PC-3 (cell line): Measurements from ENCODE around the gene PSD. TPM values are rescaled to one million over a fixed set of nuclear protein-coding genes. Genes with fewer than 3 reads are reported as not detected.

Experiments used
- ATAC-seq: fragments of 200-7000 bp; cut with Tn5 transposase; 2 replicates; pipeline ENCODE4 v1.9.1; 2020; ENCODE audit warnings: mild to moderate bottlenecking, moderate library complexity
- BruUV-seq: library from RNA; stranded (reverse); fragments of 400-500 nt; replicated peaks from 2 replicates; lab custom pipeline; 2021; lab: Mats Ljungman, UMichigan
- CTCF ChIA-PET: fragments of 300-600 bp; sonication (Branson Sonifier 250); formaldehyde crosslinking; loops from one replicate; lab custom pipeline; 2022; ENCODE audit warnings: antibody characterized with exemption; lab: Charles Lee
- POLR2A ChIA-PET: fragments of 300-600 bp; sonication (Branson Sonifier 250); formaldehyde crosslinking; loops from one replicate; lab custom pipeline; 2022; ENCODE audit warnings: antibody characterized with exemption; ENCODE audit not compliant: unreplicated experiment; lab: Charles Lee
- DNase-seq: peaks from one replicate; pipeline ENCODE4 v3.0.0-alpha.2; 2015
- H2AFZ ChIP-seq: fragments of 300-600 bp; sonication (generic); 2 replicates; pipeline ENCODE4 v1.6.0; 2016; ENCODE audit warnings: antibody characterized with exemption, low read length
- H3F3A ChIP-seq: fragments of 300-600 bp; sonication (generic); one replicate; pipeline ENCODE4 v1.6.0; 2017; ENCODE audit warnings: antibody characterized with exemption, low read length, control low read depth, mild to moderate bottlenecking; ENCODE audit not compliant: unreplicated experiment
- H3K27ac ChIP-seq: fragments of 300-600 bp; sonication (generic); 2 replicates; pipeline ENCODE4 v1.5.1; 2016; ENCODE audit warnings: mild to moderate bottlenecking, low read length
- H3K27me3 ChIP-seq: fragments of 300-600 bp; sonication (generic); 2 replicates; pipeline ENCODE4 v1.6.1; 2016; ENCODE audit warnings: low read length, mixed read lengths
- H3K36me3 ChIP-seq: fragments of 300-600 bp; sonication (generic); 2 replicates; pipeline ENCODE4 v1.6.1; 2016; ENCODE audit warnings: low read depth, mixed run types, low read length, mixed read lengths
- H3K4me1 ChIP-seq: fragments of 300-600 bp; sonication (generic); 2 replicates; pipeline ENCODE4 v1.5.1; 2016; ENCODE audit warnings: low read length; ENCODE audit not compliant: insufficient read depth
- H3K4me2 ChIP-seq: fragments of 300-600 bp; sonication (generic); 2 replicates; pipeline ENCODE4 v1.6.0; 2016; ENCODE audit warnings: low read length
- H3K4me3 ChIP-seq: fragments of 300-600 bp; sonication (generic); 2 replicates; pipeline ENCODE4 v1.5.1; 2016; ENCODE audit warnings: mild to moderate bottlenecking, low read length, mixed read lengths
- H3K79me2 ChIP-seq: fragments of 300-600 bp; sonication (generic); 2 replicates; pipeline ENCODE4 v1.6.1; 2017; ENCODE audit warnings: low read length, mixed read lengths
- H3K9ac ChIP-seq: fragments of 300-600 bp; sonication (generic); 2 replicates; pipeline ENCODE4 v1.6.0; 2016; ENCODE audit warnings: mild to moderate bottlenecking, low read length
- H3K9me2 ChIP-seq: fragments of 300-600 bp; sonication (generic); replicated peaks from 2 replicates; pipeline ENCODE4 v1.6.1; 2016; ENCODE audit warnings: mixed run types, low read length, mixed read lengths
- H3K9me3 ChIP-seq: fragments of 300-600 bp; sonication (generic); 2 replicates; pipeline ENCODE4 v1.6.1; 2016; ENCODE audit warnings: low read length, mixed read lengths
- H4K20me1 ChIP-seq: fragments of 300-600 bp; sonication (generic); 2 replicates; pipeline ENCODE4 v1.6.1; 2016; ENCODE audit warnings: low read length, mixed read lengths
- CTCF ChIP-seq: fragments of 300-600 bp; sonication (generic); conservative IDR thresholded peaks from 2 replicates; pipeline ENCODE4 v1.5.1; 2017; ENCODE audit warnings: antibody characterized with exemption, low read depth, mild to moderate bottlenecking, low read length
- EZH2 ChIP-seq: fragments of 300-600 bp; sonication (generic); IDR thresholded peaks from one replicate; pipeline ENCODE4 v1.6.1; 2017; ENCODE audit warnings: antibody characterized with exemption, mild to moderate bottlenecking, low read length; ENCODE audit not compliant: unreplicated experiment
- EZH2phosphoT487 ChIP-seq: fragments of 300-600 bp; sonication (generic); IDR thresholded peaks from 2 replicates; pipeline ENCODE4 v1.6.1; 2018; ENCODE audit warnings: mild to moderate bottlenecking, antibody characterized with exemption, low read length, borderline replicate concordance
- intact Hi-C: fragments of 100-400 bp; cut with micrococcal nuclease; formaldehyde crosslinking; loops from 2 replicates; pipeline ENCODE4 v1.9.0; 2023
- total RNA-seq: library from RNA; depleted of rRNA; stranded (reverse); fragments of >200 nt; gene quantifications from 2 replicates; pipeline ENCODE4 v1.2.3, GENCODE V29; 2014

PSD gene
- total RNA-seq, 1 experiment from 2014 or later, result 0.22 TPM

- ATAC-seq, result no peak
- H3K4me3 ChIP-seq, result no peak overlapping the region
- H3K27me3 ChIP-seq, result no peaks in the 10 kb centered on the region
- no peak overlapping the region for H3K27ac ChIP-seq
- H3K9me2 ChIP-seq, result no peaks in the 10 kb centered on the region
- H3K36me3 ChIP-seq, result no peaks in the 10 kb centered on the region
- no peaks in the 10 kb centered on the region for H4K20me1 ChIP-seq
- no peaks in the 10 kb centered on the region for H3F3A ChIP-seq
- no peaks in the 10 kb centered on the region for H3K9me3 ChIP-seq
- intact Hi-C loops, result no loop called here
- no peak overlapping the region for H3K4me2 ChIP-seq
- H3K4me1 ChIP-seq, result no peaks in the 10 kb centered on the region
- CTCF ChIA-PET, result no interaction called here
- POLR2A ChIA-PET, result no interaction called here
- H3K79me2 ChIP-seq, result no peaks in the 10 kb centered on the region
- H3K9ac ChIP-seq, result no peak overlapping the region
- no peak for DNase-seq
- BruUV-seq, result no TSS peak
- H2AFZ ChIP-seq, result no peak overlapping the region
- TF ChIP-seq EZH2, result no peak
- no peak for TF ChIP-seq EZH2phosphoT487
- no peak for TF ChIP-seq CTCF
These were observed 18.9 kb upstream of the PSD start for GRCh38 chr10:102437515-102437914.

GRCh38 chr10:102436312-102436711 lies 17.7 kb upstream of the PSD start:
- POLR2A ChIA-PET, result no interaction called here
- Histone ChIP-seq H3K9me3 (no peaks in the 10 kb centered on the region), H3K9ac (no peak overlapping the region), H3K79me2 (peaks cover 10% of the 10 kb centered on the region; the same call in 1 of the 2 replicates), H3K4me2 (no peak overlapping the region), H3K4me3 (no peak overlapping the region), H2AFZ (no peak overlapping the region), H3K27me3 (no peaks in the 10 kb centered on the region), H3K4me1 (peaks cover 5% of the 10 kb centered on the region; the same call in 1 of the 2 replicates), H4K20me1 (no peaks in the 10 kb centered on the region), H3K36me3 (no peaks in the 10 kb centered on the region), H3K27ac (no peak overlapping the region), H3F3A (no peaks in the 10 kb centered on the region), H3K9me2 (no peaks in the 10 kb centered on the region)
- no TSS peak for BruUV-seq
- TF ChIP-seq EZH2phosphoT487 (no peak), EZH2 (no peak), CTCF (no peak)
- no peak for DNase-seq
- ATAC-seq, result no peak
- intact Hi-C loops, result no loop called here
- CTCF ChIA-PET, result no interaction called here

GRCh38 chr10:102435529-102436233 lies 17.1 kb upstream of the PSD start:
- no peak overlapping the region for H3K4me2 ChIP-seq
- H3K27ac ChIP-seq, result no peak overlapping the region
- no peaks in the 10 kb centered on the region for H3F3A ChIP-seq
- H3K36me3 ChIP-seq, result no peaks in the 10 kb centered on the region
- H4K20me1 ChIP-seq, result no peaks in the 10 kb centered on the region
- no TSS peak for BruUV-seq
- H3K9ac ChIP-seq, result no peak overlapping the region
- CTCF ChIA-PET, result no interaction called here
- H2AFZ ChIP-seq, result no peak overlapping the region
- H3K79me2 ChIP-seq, result peaks cover 11% of the 10 kb centered on the region; the same call in 1 of the 2 replicates
- no peaks in the 10 kb centered on the region for H3K9me2 ChIP-seq
- ATAC-seq, result no peak
- peaks cover 5% of the 10 kb centered on the region; the same call in 1 of the 2 replicates for H3K4me1 ChIP-seq
- H3K4me3 ChIP-seq, result no peak overlapping the region
- no peak for TF ChIP-seq EZH2phosphoT487
- TF ChIP-seq CTCF, result no peak
- TF ChIP-seq EZH2, result no peak
- intact Hi-C loops, result no loop called here
- no peaks in the 10 kb centered on the region for H3K9me3 ChIP-seq
- DNase-seq, result no peak
- POLR2A ChIA-PET, result interaction anchor here (0.5 kb wide), 1 partner anchor 109 kb away, joined by 4 read pairs; no protein-coding TSS in a partner anchor
- H3K27me3 ChIP-seq, result no peaks in the 10 kb centered on the region
